ENCODE measurements around the gene NTM. TPM values are rescaled to one million over a fixed set of nuclear protein-coding genes. Genes with fewer than 3 reads are reported as not detected.

The NTM gene
- total RNA-seq, 4 donors from 2014 or later, result 0.21 to 3.2 (median 0.84) TPM

GRCh38 chr11:131893103-131893890 lies 522.9 kb downstream of the NTM start:
- H3K4me3 ChIP-seq, result no peak overlapping the region
- no peak overlapping the region for H3K27ac ChIP-seq
- TF ChIP-seq, protein P1, sequence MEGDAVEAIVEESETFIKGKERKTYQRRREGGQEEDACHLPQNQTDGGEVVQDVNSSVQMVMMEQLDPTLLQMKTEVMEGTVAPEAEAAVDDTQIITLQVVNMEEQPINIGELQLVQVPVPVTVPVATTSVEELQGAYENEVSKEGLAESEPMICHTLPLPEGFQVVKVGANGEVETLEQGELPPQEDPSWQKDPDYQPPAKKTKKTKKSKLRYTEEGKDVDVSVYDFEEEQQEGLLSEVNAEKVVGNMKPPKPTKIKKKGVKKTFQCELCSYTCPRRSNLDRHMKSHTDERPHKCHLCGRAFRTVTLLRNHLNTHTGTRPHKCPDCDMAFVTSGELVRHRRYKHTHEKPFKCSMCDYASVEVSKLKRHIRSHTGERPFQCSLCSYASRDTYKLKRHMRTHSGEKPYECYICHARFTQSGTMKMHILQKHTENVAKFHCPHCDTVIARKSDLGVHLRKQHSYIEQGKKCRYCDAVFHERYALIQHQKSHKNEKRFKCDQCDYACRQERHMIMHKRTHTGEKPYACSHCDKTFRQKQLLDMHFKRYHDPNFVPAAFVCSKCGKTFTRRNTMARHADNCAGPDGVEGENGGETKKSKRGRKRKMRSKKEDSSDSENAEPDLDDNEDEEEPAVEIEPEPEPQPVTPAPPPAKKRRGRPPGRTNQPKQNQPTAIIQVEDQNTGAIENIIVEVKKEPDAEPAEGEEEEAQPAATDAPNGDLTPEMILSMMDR (IDR thresholded peaks at IDR 0.05), result no peak
- TF ChIP-seq POLR2A (IDR thresholded peaks at IDR 0.05), result no peak
- H3K27me3 ChIP-seq, result no peaks in the 10 kb centered on the region
- intact Hi-C loops (cut with DNase I), result no loop called here
- no peaks in the 10 kb centered on the region for H3K9me3 ChIP-seq
- H3K36me3 ChIP-seq, result no peaks in the 10 kb centered on the region
- no peak for DNase-seq
- H3K4me1 ChIP-seq, result peaks cover 0 to 16% (median 6%) of the 10 kb centered on the region in 3 donors
- 66 to 77% methylated on average over 8 of the region's 8 CpGs for WGBS, 2 donors

- WGBS, 2 donors, result 78 to 87% methylated on average over 5 of the region's 5 CpGs
- H3K4me3 ChIP-seq, result no peak overlapping the region
- no peaks in the 10 kb centered on the region for H3K27me3 ChIP-seq
- no peaks in the 10 kb centered on the region for H3K9me3 ChIP-seq
- TF ChIP-seq POLR2A (IDR thresholded peaks at IDR 0.05), result no peak
- TF ChIP-seq, protein P1 (IDR thresholded peaks at IDR 0.05), result no peak
- no peaks in the 10 kb centered on the region for H3K36me3 ChIP-seq
- intact Hi-C loops (cut with DNase I), result no loop called here
- DNase-seq, result no peak
- H3K4me1 ChIP-seq, result peaks cover 0 to 10% (median 5%) of the 10 kb centered on the region in 3 donors
- no peak overlapping the region for H3K27ac ChIP-seq
These were observed 523.6 kb downstream of the NTM start for GRCh38 chr11:131893988-131894387.

DNA sequence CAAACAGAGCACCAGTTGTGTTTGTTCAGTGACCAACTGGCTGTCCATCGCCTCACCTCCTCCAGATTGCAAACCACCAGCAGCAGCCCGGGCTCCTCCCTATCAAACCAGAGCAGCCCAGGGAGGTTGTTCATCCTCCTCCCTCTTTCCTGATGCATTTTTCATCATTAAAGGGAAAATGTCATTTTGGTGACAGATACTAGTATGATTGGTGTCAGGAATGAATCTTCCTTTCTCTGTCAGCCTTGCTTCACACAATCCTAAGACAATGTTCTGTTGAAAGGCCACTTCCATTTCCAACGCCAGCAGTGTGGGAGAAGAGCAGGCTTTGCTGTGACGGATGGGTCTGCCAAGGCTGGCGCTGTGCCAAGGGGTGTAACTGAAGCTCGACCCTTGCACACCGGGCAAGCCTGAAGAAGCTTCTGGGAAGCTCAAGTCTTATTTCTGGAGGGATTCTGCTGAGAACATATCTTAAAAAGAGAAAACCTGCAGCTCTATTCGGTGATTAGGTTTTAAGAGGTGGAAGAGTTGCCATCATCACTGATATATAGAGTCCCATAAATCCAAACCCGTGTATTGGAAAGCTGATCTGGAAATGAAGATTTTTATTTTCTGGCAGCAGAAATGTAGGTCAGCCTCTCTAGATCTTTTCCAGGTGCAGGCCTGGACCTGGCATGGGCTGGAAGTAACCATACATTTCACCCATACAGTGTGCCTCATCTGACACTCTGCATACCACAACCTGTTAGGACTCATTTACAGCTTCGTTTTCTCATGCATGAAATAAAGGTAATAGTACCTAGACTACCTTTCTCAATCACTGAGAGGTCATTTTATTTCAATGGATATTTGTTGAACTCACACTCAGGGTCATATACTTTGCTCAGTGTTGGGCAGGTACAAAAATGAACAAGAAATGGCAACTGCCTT lies 524.5 kb downstream of the NTM start:
- Histone ChIP-seq H3K9me3 (no peaks in the 10 kb centered on the region), H3K27me3 (no peaks in the 10 kb centered on the region), H3K27ac (no peak overlapping the region), H3K4me1 (peaks cover 0 to 2% (median 0%) of the 10 kb centered on the region in 3 donors), H3K36me3 (no peaks in the 10 kb centered on the region), H3K4me3 (no peak overlapping the region)
- no peak for DNase-seq
- no peak for TF ChIP-seq POLR2A (IDR thresholded peaks at IDR 0.05)
- TF ChIP-seq, protein P1 (IDR thresholded peaks at IDR 0.05), result no peak
- 37 to 39% methylated on average over 9 to 10 of the region's 10 CpGs for WGBS, 2 donors
- intact Hi-C loops (cut with DNase I), result no loop called here

GRCh38 chr11:131895865-131896264 lies 525.5 kb downstream of the NTM start:
- H3K9me3 ChIP-seq, result no peaks in the 10 kb centered on the region
- DNase-seq, result no peak
- H3K4me3 ChIP-seq, result no peak overlapping the region
- H3K27me3 ChIP-seq, result no peaks in the 10 kb centered on the region
- no peak overlapping the region for H3K27ac ChIP-seq
- no peaks in the 10 kb centered on the region for H3K36me3 ChIP-seq
- 21 to 23% methylated on average over 2 of the region's 2 CpGs for WGBS, 2 donors
- no peaks in the 10 kb centered on the region for H3K4me1 ChIP-seq
- no peak for TF ChIP-seq POLR2A (IDR thresholded peaks at IDR 0.05)
- TF ChIP-seq, protein P1 (IDR thresholded peaks at IDR 0.05), result no peak
- intact Hi-C loops (cut with DNase I), result no loop called here

Data from esophagus squamous epithelium (tissue), 5 donors.